ENCODE results near the gene LAMB3.

LAMB3 gene

GRCh38 chr1:209643285-209644020 lies 8.8 kb downstream of the LAMB3 start:
- no peak for TF ChIP-seq CTCF (IDR thresholded peaks at IDR 0.05; ENCODE audit: insufficient read depth, low read length, poor library complexity, severe bottlenecking)

GRCh38 chr1:209642816-209643215 lies 9.4 kb downstream of the LAMB3 start:
- H3K79me2 ChIP-seq (ENCODE audit: insufficient read depth, low read length), result no peaks in the 10 kb centered on the region
- no peaks in the 10 kb centered on the region for H3K9me2 ChIP-seq (replicated peaks; ENCODE audit: insufficient read depth, low read length)
- H3K27ac ChIP-seq (ENCODE audit: low read depth, low read length), result no peak overlapping the region
- H3K4me3 ChIP-seq (ENCODE audit: insufficient read depth, low read length, poor library complexity, severe bottlenecking), result no peak overlapping the region
- H3F3A ChIP-seq (ENCODE audit: insufficient read depth), result no peaks in the 10 kb centered on the region
- no peaks in the 10 kb centered on the region for H3K9me3 ChIP-seq (ENCODE audit: insufficient read depth, low read length)
- H3K4me2 ChIP-seq (ENCODE audit: low read depth, low read length, poor library complexity, severe bottlenecking), result no peak overlapping the region
- H3K36me3 ChIP-seq (ENCODE audit: low read length), result no peaks in the 10 kb centered on the region
- no peak overlapping the region for H3K9ac ChIP-seq (ENCODE audit: low read length)
- H4K20me1 ChIP-seq (ENCODE audit: low read depth, low read length), result no peaks in the 10 kb centered on the region
- no peak overlapping the region for H2AFZ ChIP-seq (ENCODE audit: low read depth, low read length, severe bottlenecking)
- H3K27me3 ChIP-seq (ENCODE audit: low read length), result no peaks in the 10 kb centered on the region
- TF ChIP-seq CTCF (IDR thresholded peaks at IDR 0.05; ENCODE audit: insufficient read depth, low read length, poor library complexity, severe bottlenecking) (no peak), EZH2phosphoT487 (conservative IDR thresholded peaks at IDR 0.05; ENCODE audit: low read length) (no peak)

More at GRCh38 chr1:209643285-209644020, 8.8 kb downstream of the LAMB3 start:
- Histone ChIP-seq H2AFZ (ENCODE audit: low read depth, low read length, severe bottlenecking) (no peak overlapping the region), H3F3A (ENCODE audit: insufficient read depth) (no peaks in the 10 kb centered on the region), H3K9ac (ENCODE audit: low read length) (no peak overlapping the region), H3K4me3 (ENCODE audit: insufficient read depth, low read length, poor library complexity, severe bottlenecking) (no peak overlapping the region), H3K36me3 (ENCODE audit: low read length) (no peaks in the 10 kb centered on the region), H4K20me1 (ENCODE audit: low read depth, low read length) (no peaks in the 10 kb centered on the region), H3K9me2 (replicated peaks; ENCODE audit: insufficient read depth, low read length) (no peaks in the 10 kb centered on the region), H3K27ac (ENCODE audit: low read depth, low read length) (no peak overlapping the region), H3K9me3 (ENCODE audit: insufficient read depth, low read length) (no peaks in the 10 kb centered on the region), H3K4me2 (ENCODE audit: low read depth, low read length, poor library complexity, severe bottlenecking) (no peak overlapping the region), H3K79me2 (ENCODE audit: insufficient read depth, low read length) (no peaks in the 10 kb centered on the region), H3K27me3 (ENCODE audit: low read length) (no peaks in the 10 kb centered on the region)

GRCh38 chr1:209641832-209642172 lies 10.4 kb downstream of the LAMB3 start:
- Histone ChIP-seq H3K27ac (ENCODE audit: low read depth, low read length) (no peak overlapping the region), H3F3A (ENCODE audit: insufficient read depth) (no peaks in the 10 kb centered on the region), H3K4me3 (ENCODE audit: insufficient read depth, low read length, poor library complexity, severe bottlenecking) (no peak overlapping the region), H2AFZ (ENCODE audit: low read depth, low read length, severe bottlenecking) (no peak overlapping the region), H3K9me2 (replicated peaks; ENCODE audit: insufficient read depth, low read length) (no peaks in the 10 kb centered on the region), H3K9me3 (ENCODE audit: insufficient read depth, low read length) (no peaks in the 10 kb centered on the region), H4K20me1 (ENCODE audit: low read depth, low read length) (no peaks in the 10 kb centered on the region), H3K79me2 (ENCODE audit: insufficient read depth, low read length) (no peaks in the 10 kb centered on the region), H3K27me3 (ENCODE audit: low read length) (no peaks in the 10 kb centered on the region), H3K4me2 (ENCODE audit: low read depth, low read length, poor library complexity, severe bottlenecking) (no peak overlapping the region), H3K9ac (ENCODE audit: low read length) (no peak overlapping the region), H3K36me3 (ENCODE audit: low read length) (no peaks in the 10 kb centered on the region)
- TF ChIP-seq EZH2phosphoT487 (conservative IDR thresholded peaks at IDR 0.05; ENCODE audit: low read length) (no peak), CTCF (IDR thresholded peaks at IDR 0.05; ENCODE audit: insufficient read depth, low read length, poor library complexity, severe bottlenecking) (no peak)

Data from SU-DHL-6 (cell line).